Left colon (tissue), 2 donors: Measurements from ENCODE around the gene RMP24.

ENCODE experiments used
- ATAC-seq: fragments of 200-7000 bp; cut with Tn5 transposase; one replicate; pipeline ENCODE4 v1.9.1; 2020; ENCODE audit warnings: mild to moderate bottlenecking, moderate library complexity
- DNase-seq, 2 donors: peaks; one replicate each; pipeline ENCODE4 v3.0.0-alpha.2; 2020
- intact Hi-C, 2 donors: fragments of 100-400 bp; cut with DNase I in 1 of 2; cut with micrococcal nuclease in 1 of 2; formaldehyde crosslinking; loops; one replicate each; pipeline versions ENCODE4 v1.11.2 to v1.14.0; 2022; cut with DNase I, micrococcal nuclease
- donor health status: DM: no; HTN: no; CAD: no.
- donor health status: DM: yes; HTN: yes; CAD: no.

Gene RMP24

DNA sequence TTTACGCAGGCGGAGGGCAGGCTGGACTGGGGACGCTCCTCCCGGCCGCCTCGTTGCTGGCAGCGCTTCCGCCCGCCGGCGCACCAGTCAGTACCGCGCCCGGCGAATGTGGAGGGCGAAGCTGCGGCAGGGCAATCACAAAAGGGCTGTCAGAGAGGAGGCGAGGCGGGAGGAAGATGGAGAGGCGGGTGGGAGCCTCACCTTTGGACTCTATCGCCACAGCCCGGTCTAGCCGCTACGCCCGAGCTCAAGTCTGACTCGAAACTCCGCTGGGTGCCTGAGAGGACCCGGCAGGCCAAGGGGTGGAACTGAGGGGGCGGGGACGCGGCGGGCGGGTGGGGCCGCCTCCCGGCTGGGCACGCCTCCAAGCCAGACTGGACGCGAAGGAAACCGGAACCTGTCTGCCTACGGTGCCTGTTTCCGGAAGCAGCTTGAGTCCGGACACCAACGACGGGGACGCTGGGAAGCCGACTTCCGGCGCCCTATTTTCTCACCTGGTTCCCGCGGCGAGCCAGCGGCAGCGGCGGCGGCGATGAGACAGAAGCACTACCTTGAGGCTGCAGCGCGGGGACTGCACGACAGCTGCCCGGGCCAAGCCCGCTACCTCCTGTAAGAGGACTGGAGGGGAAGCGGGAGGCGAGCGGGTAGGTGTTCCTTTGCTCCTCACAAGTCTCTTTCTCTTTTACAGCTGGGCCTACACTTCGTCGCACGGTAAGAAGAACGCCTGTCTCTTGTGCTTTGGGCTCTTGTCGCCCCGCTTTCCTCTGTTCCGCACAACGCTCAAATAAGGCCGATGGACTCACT lies at the start of gene RMP24:
Gene RMP24 (plus strand): TSS at position 483 of the 804 bp plus-strand sequence.
- peak; percentile 94 to 96 for DNase-seq
- intact Hi-C loops = loop anchor here in 1 of 2 donors (2.0 kb wide), 1 partner anchor 476 kb away; the partner anchor contains the start of gene INO80C
- ATAC-seq = peak; percentile 95

DNA sequence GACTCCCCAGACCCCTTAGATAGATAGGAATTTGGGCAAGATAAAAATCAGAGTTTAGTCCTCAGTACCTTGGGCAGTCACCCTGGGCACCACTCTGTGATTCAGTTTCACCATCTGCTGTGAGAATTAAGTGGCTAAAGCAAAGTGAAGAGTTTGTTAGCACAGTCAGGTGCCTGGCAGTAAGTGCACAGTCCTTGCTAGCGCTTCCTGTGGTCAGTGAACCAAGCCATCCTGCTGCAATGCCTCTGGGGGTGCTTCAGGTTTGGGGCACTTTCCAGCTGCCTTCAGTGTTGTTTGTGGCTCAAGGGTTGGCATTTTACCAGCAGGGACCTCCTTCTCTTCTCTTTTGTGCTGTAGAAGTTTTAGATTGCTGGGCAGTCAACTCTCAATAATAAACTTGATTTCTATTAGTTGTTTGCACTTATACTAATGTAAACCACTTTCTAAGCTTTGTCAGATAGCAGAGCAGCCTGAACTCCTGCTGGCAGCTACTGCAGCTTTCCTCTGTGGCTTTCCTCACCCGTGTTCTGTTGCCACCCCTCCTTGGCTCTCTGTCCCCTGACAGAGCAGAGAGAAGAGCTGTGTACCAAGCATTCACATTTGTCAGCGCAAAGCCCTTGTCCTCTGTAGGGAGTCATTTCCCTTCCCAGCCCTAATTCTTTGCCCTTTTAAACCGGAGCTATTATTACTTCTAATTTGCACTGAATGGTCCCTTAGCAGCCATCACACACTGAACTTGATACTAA lies 48.4 kb upstream of the RMP24 start:
- intact Hi-C loops = no loop called here
- no peak for ATAC-seq

DNA sequence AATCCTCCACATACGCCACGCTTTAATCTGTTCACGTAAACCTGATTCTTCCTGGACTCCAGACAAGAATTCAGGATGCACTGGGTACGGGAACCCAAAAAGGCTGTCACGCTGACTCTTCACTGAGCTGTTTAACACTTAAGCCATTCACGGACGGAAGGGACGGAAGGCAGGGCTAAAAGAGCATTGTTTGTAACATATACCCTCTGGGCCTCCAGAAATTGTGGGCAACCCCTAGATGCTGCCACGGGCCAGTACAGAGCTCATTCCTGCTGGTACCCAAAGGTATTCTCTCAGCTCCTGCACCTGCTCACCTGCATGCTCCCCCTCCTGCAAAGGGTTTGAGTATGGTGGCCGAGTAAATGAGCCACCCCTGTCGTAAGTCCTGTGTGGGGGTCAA lies 45.6 kb upstream of the RMP24 start:
- ATAC-seq = no peak

More for the DNA sequence above, 48.4 kb upstream of the RMP24 start:
- DNase-seq = no peak

DNA sequence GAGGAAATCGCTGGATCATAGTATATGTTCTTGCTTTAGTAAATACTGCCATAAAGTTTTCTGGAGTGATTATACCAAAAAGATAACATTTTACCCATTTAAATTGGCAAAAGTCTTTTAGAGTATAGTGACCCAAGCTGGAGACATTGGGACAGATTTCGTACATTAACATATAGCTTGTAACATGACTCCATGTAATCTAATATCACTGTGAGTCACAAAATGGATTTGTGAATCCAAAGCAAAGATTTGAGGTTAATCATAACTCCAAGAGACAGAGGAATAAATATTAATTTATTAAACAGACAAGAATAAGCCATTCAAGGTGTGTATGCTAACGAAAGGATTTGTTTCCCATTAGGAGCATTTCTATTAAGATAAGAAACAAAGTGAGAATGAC lies 45.0 kb upstream of the RMP24 start:
- ATAC-seq = no peak
- intact Hi-C loops = no loop called here

More for the DNA sequence above, 45.6 kb upstream of the RMP24 start:
- intact Hi-C loops = no loop called here
- DNase-seq = no peak

DNA sequence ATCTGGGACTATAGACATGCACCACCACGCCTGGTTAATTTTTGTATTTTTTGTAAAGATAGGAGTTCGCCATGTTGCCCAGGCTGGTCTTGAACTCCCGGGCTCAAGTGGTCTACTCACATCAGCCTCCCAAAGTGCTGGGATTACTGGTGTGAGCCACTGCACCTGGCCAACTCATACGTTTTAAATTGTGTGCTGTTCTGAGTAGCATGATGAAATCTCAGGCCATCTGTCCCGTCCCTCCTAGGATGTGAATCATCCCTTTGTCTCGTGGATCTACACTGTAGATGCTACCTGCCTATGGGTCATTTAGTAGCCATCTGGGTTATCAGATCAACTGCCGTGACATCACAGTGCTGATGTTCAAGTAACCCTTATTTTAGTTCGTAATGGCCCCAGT lies 38.5 kb upstream of the RMP24 start:
- DNase-seq = no peak
- ATAC-seq = no peak
- intact Hi-C loops = no loop called here

More for the DNA sequence above, 45.0 kb upstream of the RMP24 start:
- DNase-seq = no peak

DNA sequence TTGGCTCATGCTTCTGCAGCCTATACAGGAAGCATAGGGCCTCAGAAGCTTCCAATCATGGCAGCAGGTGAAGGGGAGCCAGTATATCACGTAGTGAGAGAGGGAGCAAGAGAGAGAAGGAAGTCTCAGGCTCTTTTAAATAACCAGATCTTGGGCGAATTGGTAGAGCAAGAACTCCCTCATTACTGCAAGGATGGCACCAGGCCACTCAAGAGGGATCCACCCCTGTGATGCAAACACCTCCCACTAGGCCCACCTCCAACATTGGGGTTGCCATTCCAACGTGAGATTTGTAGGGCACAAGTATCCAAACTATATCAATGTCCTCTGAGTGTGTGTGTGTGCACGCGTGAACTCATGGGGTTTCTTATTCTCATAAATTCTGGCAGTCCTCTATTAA lies 37.6 kb upstream of the RMP24 start:
- intact Hi-C loops = no loop called here
- DNase-seq (no peak), ATAC-seq (no peak)

DNA sequence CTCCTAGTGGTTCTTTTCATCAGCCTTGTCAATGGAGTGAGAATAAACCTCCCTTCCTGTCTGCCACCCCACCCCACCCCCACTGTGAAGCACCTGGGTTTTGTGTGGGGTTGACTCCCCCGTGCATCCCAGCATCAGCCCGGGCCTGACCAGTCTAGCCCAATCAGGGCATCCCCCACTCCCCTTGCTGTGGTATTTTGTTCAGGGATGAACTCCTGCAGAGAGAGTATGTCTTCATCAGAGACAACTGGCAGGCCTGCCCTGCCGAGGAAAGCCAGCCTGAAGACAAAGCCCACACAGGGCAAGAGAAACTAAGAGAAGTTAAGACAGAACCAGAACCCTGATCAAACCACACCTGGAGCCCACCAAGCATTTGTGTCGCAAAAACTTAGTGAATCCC lies 36.7 kb upstream of the RMP24 start:
- ATAC-seq (no peak), DNase-seq (no peak)
- intact Hi-C loops = no loop called here

DNA sequence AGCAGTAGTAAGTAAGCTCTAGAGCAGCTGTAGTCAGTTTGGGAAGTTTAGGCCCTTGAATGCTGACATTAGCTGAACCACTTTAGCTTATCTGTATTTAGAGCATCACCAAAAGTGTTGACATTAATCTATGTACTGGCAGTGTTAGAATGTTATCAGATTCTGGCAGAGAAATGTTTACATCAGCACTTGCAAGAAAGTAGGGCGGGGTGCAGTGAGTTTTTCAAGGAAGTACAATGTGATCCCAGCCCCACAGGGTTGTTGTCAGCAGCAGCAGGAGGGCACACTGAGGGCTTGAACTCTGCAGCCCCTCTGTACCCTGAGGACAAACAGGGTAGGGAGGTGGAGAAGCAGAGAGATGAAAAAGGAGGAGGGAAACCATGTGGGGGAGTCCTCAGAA lies 35.5 kb upstream of the RMP24 start:
- no peak for ATAC-seq
- intact Hi-C loops = no loop called here
- DNase-seq = no peak

DNA sequence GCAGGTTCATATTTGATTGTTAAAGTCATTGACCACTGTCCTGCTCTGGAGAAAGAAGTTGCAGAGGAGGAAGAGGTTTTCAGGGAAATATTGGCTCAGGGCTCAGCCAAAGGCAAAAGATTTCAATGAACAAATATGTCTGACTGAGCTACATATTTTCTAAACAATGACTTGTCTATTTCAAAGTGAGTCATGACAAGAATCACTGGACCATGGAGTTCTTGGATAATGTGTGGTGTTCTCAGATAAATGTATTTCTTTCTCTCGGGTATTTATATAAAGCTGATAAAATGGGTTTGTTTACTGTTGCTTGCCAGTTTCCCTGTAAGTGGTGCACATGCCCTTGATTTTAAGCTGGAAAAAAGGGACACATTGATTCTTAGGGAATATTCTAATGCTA lies 34.3 kb upstream of the RMP24 start:
- no peak for DNase-seq
- ATAC-seq = no peak
- intact Hi-C loops = no loop called here

DNA sequence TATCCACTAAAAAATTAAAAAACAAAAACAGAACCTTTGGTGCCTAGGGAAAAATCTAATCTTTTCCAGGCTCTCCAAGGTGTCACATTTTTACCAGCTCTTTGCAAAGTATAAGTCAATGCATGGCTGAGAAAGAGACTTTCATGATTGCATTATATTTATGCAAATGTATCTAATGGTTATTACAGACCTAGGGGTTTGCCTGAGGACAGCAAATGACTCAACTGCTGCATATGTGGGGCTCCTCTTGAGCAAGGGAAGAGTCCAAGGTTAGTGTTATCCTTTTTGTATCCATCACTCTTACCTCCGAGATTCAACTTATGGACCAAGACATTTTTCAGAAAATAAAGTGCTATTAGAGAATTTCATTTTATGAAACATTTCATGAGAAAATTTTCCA lies 33.9 kb upstream of the RMP24 start:
- intact Hi-C loops = no loop called here
- DNase-seq (no peak), ATAC-seq (no peak)

DNA sequence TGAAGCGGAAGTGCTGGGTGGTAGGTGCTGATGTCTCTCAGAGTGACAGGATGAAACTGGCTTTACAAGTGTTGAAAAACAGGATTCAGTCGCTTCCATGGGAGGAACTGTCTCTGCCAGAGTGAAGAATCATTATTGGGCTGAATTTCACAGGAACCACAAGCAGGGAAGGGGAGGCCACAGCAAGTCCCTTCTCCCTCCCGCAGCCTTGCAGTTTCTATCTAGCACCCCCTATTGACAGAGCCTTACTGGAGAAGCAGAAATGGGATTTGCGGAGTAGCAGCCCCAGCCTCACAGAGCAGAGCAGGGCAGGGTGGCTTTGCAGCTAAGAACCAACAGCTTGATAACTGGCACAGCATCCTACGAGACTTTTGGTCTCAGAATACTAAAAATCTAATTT lies 33.3 kb upstream of the RMP24 start:
- DNase-seq (no peak), ATAC-seq (no peak)
- intact Hi-C loops = no loop called here

DNA sequence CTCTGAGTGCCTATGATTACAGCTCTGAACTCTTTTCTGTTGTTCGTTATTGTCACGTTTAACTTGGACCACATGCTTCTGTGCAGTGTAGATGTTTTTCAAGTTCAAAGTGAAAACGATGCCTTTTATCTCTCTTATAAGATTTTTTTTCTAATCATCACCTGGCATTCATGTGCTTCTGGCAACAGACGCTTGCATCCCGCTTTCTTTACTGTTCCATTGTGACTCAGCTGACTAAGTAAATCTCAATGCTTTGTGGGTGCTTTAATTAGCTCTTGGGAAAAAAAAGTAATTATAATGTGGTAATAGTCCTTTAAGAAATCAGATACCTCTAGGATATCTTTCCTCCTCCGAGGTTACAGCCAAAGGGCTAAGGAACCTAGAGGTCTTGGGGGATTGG lies 31.2 kb upstream of the RMP24 start:
- DNase-seq (no peak), ATAC-seq (no peak)
- intact Hi-C loops = loop anchor here in 1 of 2 donors (10.0 kb wide), 2 partner anchors 186 to 546 kb away; no protein-coding TSS in a partner anchor

DNA sequence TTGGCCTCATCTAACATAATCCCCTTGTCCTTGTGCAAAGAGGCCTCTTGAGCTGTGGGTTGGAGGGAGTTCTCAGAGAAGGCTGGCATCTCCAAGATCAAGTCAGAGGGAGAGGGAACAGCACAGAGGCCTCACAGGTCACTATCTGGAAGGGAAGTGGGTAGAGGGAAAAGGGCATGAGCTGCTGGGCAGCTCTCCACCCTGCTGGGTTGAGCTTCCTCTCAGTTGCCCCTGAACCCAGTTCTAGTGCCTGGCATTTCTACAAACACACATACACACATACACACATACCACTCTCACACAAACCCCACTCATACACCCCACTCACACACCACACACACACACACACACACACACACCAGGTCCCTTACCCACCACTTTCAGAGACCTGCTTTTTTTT lies 30.3 kb upstream of the RMP24 start:
- ATAC-seq (no peak), DNase-seq (no peak)
- intact Hi-C loops = loop anchor here in 1 of 2 donors (10.0 kb wide), 2 partner anchors 187 to 547 kb away; no protein-coding TSS in a partner anchor

DNA sequence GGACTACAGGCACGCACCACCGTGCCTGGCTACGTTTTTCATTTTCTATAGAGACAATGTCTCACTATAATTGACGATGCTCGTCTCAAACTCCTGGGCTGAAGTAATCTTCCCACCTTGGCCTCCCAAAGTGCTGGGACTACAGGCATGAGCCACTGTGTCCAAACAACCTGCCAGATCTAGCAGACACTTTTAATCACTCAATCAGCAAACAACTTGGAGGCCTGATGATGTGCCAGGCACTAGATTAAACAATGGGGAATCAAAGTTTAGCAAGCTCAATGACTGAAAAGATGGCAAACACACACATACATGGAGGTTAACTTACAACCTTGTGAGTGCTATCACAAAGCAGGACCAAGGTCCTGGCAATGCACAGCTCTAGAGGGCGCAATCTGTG lies 29.8 kb upstream of the RMP24 start:
- no peak for DNase-seq
- ATAC-seq = no peak
- intact Hi-C loops = loop anchor here in 1 of 2 donors (10.0 kb wide), 2 partner anchors 188 to 548 kb away; no protein-coding TSS in a partner anchor

DNA sequence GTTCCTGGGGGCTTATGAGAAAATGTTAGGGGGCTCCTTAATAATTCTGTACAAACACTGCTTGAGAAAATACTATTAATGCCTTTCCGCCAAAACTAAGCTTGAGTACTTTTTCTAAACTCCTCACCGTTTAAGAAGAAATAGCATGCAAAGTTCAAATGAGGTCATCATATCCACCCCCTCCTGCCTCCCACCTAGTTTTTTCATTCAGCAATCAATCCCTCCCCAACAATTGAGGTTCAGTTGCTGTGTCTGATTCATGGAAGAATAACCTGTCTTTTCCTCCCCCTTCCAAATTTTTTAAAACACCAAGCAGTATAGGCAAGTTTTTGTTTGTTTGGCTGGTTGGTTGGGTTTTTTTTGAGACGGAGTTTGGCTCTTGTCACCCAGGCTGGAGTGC lies 24.4 kb upstream of the RMP24 start:
- DNase-seq (no peak), ATAC-seq (no peak)
- intact Hi-C loops = loop anchor here in 1 of 2 donors (10.0 kb wide), 2 partner anchors 193 to 553 kb away; no protein-coding TSS in a partner anchor

DNA sequence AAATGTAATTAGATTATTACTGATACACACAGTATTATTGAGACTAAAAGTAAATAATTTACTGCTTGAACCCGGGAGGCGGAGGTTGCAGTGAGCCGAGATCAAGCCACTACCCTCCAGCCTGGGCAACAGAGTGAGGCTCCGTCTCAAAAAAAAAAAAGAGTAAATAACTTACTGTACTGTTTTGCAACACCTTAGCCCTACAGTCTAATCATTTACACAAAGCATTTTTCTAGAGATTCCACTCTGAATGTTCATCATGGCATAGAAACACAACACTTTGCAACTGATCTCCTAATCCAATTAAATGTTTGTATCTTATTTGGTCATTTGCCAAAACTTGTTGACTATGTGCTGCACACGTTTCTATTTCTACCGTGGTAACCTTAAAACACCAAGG lies 23.4 kb upstream of the RMP24 start:
- ATAC-seq (no peak), DNase-seq (no peak)
- intact Hi-C loops = loop anchor here in 1 of 2 donors (10.0 kb wide), 2 partner anchors 194 to 554 kb away; no protein-coding TSS in a partner anchor

DNA sequence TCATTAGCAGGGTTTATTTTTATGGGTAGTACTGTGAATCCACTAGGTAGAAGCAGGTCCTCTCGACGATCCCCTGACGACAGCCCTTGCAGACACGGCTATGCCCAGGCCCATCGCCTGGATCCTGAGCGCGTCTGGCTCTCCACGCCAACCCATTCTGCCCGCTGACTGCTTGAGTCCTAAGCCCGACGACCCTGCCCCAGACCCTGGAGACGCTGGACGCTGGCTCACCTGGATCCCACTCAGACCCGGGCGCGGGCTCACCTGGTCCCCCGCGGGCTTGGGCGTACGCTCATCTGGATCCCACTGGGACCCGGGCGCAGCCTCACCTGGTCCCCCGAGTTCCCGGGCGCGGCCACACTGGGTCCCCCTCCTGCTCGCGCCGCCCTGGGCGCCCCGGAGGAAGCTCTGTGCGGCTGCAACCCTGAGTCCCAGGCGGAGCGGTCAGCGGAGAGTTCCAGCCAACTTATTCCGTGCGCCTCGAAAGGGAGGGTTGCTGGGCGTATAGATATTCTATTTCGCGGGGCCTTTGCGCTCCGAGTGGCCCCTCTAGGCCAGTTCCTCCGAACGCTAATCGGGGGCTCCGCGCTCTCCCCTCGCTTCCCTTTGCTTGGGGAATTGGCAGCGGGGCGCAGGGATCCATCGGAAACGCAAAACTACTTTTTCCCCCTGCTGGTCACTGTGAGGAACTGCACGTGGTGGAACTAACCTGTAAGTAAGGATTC lies 22.4 kb upstream of the RMP24 start:
- ATAC-seq = peak; percentile 75

DNA sequence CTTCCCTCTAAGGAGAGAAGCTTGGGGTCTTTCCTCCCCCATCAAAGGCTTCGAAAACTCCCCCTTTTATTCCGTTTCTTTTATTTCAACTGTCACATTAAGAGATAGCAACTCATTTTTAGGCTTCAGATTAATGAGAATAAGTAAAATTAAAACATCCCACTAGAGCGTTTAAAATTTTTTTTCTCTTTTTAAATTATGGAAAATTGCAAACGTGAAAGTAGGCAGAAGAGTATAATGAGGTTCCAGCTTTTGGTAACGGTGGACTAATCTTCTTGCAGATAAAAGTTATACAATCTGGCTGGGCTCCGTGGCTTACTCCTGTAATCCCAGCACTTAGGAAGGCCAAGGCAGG lies 21.9 kb upstream of the RMP24 start:
- intact Hi-C loops = no loop called here
- ATAC-seq = no peak

More for the DNA sequence above, 22.4 kb upstream of the RMP24 start:
- intact Hi-C loops = loop anchor here in 1 of 2 donors (10.0 kb wide), 2 partner anchors 195 to 555 kb away; no protein-coding TSS in a partner anchor
- DNase-seq = peak in 1 of 2 donors; percentile 43

DNA sequence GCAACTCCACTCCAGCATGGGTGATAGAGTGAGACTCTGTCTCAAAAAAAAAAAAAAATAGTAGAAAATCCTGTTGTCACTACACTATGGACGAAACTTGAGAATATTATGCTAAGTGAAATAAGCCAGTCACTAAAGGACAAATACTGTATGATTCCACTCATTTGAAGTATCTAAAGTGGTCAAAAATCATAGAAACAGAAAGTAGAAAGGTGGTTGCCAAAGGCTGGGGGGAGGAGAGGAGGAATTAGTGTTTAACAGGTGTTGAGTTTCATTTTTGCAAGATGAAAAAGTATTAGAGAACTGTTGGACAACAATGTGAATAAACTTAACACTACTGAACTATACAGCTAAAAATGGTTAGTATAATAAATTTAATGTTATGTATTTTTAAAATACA lies 18.8 kb upstream of the RMP24 start:
- no peak for ATAC-seq
- intact Hi-C loops = no loop called here

More for the DNA sequence above, 21.9 kb upstream of the RMP24 start:
- DNase-seq = no peak

More for the DNA sequence above, 18.8 kb upstream of the RMP24 start:
- DNase-seq = no peak
